Stimulated activated CD8-positive, alpha-beta memory T cell treated with anti-CD3 and anti-CD28 coated beads, Interleukin-15, amount 100 ng/mL, for 1 hour (primary cell): Measurements from ENCODE around the gene SH3RF3.

Experiments
- DNase-seq: peaks from one replicate; pipeline ENCODE4 v3.0.0-alpha.2; 2020; ENCODE audit warnings: low read depth

Gene SH3RF3

DNA sequence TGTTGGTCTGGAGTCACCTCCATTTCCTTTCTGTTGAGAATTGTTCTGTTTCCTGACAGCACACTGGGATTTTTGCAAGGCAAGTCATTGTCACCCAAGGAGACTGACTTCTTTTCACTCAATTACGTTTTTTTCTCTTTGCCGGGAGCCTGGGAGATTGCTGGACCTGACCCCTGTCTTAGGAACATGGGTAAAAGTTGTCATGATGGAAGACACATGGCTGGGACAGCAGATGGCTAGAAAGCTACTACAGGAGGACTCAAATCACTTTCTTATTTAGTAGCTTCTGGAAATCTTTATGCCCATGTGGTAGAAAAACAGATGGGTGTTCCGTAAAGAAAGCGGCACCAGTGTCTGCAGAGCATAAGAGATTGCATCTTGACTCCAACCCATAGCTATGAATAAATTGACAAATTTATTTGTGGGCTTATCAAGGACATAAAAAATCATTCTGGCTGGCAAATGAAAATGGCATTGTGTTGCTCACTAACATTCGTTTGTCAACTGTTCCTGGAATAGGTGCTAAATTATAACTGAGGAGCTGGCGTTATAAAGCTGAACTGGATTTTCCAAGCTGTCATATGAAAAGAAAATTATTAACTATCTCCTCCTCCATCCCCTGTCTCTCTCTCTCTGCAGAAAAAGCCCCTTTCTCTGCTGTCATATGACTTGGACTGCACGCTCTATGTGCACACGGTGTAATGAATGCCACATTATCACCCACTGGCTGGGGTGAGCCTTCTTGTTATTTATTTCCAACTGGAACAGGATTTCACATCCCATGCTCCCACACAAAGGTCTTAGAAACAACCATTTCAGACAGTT lies 159.8 kb downstream of the SH3RF3 start:
- DNase-seq = no peak

DNA sequence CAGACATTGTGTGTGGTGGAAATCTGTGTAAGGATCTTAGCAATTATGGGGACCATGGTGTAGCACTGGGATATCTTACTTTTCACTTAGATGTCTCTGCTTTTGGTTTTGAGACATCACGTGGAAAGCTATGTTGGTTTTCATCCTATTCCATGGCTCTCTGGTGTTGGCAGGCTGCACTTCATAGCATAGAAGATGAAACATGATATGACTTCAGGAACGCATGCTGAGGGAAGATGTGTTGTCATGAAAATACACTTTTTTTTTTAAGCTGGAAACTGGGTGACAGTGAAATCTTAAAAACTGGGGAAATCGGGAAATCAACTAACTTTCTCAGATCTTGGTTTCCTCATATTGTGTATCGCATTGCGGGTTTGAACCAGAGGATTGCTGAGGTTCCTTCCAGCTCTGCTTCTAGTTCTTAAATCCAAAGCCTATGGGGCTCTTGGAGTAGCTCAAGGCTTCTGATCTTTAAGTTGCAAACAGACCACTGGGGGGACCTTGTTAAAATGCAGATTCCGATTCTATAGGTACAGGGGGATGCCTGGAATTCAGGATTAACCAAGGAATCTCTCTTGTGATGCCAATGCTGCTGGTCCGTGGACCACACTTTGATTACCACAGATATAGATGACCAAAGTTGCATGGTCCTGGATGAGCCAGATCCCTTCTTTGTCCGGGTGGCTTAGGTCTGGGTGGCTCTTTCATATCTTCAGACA lies 160.7 kb downstream of the SH3RF3 start:
- DNase-seq = no peak

DNA sequence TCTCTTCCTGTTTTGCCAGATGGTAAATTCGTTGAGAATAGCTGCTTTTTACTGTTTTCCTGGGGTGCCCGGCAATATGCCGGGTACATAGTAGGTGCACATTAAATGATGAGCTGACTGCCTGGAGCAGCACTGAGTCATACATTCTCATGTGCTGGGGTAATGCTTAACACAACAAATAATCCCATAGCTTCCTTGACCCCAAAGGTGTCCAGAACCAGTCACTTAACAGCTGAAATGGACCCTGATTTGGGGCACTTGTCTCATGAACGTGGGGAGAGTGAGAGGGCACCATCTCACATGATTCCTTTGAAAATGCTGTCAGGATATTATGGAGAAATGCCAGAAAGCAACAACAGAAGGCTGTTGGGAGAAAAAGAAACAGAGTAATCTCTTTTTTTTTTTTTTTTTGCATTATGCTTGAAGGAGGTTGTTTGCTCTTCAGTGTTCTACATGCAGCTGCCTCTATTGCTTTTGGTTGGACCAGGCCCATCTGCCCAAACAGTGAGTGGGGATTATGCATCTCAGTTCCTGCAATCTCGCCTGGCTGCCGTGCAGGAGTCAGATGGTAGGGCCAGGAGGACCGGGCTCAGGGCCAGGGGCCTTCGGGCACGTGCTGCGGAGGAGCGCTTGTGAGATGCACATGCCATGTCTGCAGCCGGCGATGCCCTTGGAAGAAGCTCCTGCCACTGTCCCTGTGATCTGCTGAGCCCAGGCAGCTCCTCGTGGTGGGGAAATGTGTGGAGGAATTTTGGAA lies 162.1 kb downstream of the SH3RF3 start:
- DNase-seq = no peak

DNA sequence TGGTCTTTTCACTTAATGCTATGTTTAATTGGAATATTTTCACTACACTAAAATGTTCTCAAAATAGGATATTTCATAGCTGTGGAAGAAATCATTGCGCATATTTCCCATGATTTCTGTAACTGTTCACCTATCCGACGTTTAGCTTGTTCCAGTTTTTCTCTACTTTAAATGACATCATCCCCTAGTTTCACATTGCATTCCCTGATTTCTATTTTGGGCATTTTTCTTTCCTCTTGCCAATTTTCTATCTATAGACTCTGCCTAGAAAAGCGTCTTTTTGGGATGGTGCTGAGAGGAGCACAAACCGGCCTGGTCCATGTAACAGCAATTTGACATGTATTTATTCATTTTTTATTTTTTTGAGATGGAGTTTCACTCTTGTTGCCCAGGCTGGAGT lies 163.4 kb downstream of the SH3RF3 start:
- no peak for DNase-seq

DNA sequence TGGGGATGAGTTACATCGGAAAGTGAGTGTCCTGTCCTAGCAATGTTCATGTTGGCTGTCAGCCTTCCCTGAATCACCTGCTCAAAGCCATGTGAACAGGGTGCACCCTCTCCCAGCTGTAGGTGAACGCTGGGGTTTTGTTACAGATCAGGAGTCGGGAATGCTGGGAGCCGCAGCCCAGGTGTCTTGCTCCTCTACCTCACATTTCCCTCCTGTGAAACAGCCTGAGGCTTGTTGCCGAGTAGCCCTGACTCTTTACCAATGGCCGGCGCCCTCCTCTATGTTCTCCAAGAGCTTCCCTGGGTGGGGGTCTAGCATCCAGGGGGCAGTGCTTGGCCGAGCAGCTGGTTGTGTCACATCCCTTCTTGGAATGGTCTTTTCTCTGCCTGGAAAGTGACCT lies 164.7 kb downstream of the SH3RF3 start:
- DNase-seq = no peak

DNA sequence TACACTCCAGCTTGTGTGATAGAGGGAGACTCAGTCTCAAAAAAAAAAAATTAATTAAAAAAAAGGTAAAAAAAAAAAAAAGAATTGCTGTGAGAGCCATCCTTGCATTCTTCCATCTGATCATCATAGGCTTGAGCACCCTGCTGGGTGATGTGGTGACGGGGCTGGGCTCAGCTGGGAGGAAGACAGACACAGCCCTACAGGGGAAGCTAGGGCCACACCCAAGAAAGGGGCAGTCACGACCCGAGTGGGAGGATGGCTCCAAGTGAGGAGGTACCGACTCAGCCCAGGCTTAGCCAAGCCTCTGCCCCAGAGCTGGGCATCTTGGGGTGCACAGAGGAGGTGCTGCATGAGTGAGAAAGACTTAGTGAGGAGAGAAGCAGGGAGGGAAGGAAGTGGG lies 165.5 kb downstream of the SH3RF3 start:
- no peak for DNase-seq

DNA sequence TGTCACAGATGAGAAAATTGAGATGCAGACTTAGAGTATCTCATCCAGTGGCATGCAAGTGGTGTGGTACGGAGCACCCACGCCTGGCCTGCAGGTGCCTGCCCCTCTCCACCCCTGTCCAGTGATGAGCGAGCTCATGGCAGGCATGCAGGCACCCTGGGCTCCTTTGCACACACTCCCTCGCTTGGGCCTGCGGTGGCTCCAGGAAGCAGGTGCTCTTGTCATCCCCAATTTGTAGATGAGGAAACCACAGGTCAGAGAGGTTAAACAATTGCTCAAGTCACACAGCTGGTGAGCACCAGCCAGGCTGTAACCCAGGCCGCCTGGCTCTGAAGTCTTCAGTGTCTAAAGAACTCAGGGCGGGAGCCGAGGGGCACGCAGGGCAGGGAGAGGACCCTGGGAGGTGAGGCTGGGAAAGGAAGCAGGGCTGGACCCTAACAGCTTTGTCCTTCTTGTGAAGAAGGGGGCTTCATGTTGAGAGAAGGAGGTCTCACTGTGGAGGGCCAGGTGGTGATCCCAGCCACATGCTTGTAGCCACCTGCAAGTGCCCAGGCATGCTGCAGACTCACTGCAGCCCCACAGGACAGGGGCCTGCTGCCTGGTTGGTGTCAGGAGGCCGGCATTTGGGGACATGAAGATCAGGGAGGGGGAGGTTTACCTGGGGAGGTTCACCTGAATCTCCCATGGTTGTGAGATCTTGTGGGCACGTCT lies 166.2 kb downstream of the SH3RF3 start:
- no peak for DNase-seq

DNA sequence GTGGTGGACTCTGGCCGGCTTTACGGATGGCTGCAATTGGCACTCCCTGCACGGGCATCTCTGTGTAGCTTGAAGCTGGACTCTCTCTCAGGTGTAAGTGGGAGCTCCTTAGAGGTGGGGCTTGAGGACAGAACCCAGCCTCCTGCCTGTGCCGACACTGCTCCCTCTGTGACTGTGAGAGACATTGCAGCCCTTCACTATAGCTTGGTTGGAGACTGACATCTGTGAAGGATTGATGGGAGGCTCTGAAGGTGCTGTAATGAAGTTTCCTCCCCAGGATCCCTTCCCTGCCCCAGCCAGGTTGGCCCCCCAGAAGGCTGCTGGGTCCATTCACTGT lies 166.7 kb downstream of the SH3RF3 start:
- no peak for DNase-seq

DNA sequence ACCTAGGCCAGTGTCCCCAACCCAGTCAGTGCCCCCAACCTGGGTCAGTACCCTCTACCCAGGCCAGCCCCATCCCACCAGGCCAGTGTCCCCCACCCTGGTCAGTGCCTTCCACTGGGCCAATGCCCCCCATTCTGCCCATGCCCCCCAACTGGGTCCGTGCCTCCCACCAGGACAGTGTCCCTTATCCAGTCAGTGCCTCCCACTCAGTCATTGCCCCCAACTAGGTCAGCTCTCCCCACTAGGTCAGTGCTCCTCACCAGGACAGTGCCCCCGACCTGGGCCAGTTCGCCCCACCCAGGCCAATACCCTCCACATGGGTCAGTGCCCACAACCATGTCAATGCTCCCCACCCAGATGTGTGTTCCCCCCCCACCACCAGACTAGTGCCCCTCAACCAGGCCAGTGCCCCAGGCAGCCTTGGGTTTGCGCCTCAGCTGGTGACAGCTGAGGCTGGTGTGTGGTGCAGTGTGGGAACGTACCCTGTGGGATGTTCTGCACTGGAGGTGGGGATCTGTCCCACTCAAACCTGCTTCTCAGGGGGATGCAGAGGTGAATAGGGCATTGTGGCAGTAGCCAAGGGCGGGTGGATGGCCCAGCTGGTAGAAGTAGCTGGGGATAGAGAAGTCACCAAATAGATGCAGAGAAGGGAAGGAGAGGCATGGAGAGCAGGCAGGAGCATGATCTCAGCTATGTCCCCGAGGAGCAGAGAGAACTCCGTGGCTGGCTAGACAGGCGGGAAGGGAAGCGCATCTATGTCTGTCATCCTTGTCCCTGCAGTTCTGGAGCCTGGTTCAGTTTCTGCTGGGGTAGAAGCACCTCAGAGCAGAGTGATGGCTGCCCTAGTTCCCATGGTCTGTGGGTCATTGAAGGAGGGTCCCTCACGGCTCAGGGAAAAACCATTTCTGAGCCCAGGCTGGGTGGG lies 168.8 kb downstream of the SH3RF3 start:
- no peak for DNase-seq

DNA sequence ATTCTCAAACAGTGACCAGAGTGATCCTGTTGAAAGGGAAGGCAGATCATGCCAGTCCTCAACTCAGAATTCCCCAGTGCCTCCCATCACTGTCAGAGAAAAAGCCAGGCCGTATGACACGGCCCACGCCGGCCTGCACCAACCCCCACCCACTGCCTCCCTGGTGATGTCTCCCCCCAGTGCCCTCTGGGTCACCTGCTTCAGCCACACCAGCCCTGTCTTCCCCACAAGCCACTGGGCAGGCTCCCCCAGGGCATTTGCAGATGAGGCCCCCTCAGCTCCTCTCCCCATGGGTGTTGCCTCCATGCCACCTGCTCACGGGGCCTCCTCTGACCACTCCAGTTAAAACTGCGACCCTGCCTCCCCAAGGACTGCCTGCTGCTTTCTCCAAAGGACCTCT lies 169.8 kb downstream of the SH3RF3 start:
- no peak for DNase-seq

DNA sequence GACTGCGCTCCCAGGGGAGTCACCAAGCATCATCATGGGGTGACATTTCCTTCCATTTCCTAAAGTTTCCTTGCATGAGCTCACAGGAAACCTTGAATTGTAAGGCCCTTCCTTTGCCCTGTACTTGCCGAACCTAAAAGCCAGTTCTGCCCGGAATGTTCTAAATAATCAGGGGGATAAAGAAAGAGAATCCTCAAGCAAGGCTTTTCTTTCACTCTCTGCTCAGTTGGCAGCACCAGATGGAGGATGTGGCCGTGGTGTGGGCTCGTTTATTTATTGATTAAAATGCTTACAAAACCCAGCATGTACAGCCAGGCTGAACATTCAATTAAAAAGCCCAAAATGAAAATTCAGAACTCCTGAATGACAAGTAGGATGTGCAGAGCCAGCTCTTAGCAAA lies 170.5 kb downstream of the SH3RF3 start:
- DNase-seq = no peak

DNA sequence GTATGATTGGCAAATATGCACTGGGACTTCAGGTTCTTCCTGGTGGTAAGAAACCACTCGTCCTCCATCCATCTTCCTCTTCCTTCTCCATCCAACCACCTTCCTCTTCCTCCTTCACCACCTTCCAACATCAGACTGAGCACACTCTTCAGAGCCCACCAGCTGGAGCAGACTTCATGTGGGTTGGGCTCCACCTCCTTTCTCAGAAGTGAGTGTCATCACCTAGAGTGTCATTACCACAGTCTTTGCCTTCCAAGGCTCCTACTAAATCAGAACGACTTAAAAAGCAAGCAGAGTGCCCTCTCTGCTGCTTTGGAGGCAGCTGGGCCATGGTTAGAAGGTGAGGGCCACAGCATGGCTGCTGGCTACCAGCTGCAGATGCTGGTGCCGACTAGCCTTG lies 171.6 kb downstream of the SH3RF3 start:
- no peak for DNase-seq

DNA sequence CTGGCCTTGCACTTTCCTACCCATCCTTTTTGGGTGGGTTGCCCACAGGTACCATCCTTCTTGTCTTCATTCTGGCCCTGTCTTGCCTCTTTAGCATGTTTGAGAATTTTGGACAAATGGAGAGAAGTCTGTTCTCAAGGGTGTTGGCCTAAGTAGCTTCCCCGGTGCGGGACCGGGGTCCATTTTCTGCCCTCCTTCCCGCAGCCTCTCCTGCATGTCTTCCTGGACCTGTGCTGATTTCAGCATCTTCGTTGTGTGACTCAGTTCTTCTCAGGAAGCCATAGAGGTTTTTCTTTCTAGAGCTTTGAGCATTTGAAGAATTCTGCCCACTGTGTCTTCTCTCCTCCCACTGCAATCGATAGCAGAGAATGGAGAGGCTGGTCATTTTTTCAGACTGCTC lies 172.7 kb downstream of the SH3RF3 start:
- no peak for DNase-seq

DNA sequence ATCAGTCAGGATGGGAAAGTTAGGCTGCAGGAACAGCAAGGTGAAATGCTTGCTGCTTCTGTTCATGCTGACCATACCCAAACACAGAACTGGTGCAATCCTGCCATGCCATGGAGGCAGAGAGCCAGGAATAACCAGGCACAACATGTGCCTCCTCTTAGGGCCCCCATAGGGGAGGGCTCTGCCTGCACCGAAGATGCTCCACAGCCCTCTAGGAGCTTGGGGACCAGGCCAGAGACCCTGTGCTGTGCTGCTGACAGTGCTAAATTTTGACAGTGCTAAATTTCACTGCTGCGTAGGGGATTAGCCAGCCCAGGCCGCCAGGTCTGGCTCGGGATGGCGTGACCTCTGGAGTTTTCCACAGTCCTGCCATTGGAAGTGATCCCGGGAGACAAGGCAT lies 173.3 kb downstream of the SH3RF3 start:
- no peak for DNase-seq

DNA sequence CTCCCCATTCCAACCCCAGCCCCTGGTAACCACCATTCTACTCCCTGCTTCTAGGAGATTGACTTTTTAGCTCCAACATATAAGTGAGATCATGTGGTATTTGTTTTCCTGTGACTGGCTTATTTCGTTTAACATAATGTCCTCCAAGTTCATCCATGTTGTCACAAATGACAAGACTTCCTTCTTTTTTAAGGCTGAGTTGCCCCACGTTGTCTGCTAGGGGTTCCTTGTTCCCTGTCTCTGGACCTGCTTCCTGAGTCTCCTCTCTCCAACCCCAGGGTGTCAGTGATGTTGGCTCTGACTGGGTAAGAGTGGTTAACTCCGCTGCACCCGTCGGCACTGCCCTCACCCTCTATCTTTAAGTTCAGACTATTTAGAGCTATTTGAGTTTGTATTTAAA lies 175.2 kb downstream of the SH3RF3 start:
- DNase-seq = no peak

DNA sequence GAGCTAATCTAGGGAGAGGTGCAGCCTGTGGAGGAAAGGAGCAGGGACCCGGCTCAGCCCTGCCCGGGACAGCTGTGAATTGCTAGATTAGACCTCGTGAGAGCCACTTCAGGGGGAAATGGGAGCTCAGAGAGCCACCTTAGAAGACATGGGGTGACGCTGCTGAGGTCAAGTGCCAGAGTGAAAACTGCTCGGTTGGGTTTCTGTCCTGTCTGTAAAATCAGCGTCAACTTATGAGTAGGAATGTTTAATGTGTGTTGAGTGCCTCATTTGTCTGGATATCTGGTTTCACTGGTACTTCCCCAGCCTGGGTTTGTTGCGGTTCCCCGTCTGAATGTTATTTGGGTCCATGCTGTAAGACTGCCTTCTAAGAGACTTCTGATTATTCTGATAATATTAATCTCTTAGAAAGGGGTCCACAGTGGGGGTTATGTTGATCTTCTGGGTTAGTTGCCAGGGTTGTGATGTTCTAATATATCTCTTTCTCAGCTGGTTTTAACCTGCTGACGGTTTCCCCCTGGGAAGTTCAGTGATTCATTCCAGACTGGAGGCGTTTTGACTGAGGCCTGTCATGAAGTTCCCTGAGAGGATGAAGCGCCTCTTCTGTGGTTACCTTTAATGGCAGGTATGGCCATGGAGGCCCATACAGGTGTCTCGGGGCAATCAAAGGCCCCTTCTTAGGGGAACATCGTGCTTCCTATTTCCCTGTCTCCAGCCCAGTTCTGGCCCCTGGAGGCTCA lies 175.9 kb downstream of the SH3RF3 start:
- DNase-seq = no peak

DNA sequence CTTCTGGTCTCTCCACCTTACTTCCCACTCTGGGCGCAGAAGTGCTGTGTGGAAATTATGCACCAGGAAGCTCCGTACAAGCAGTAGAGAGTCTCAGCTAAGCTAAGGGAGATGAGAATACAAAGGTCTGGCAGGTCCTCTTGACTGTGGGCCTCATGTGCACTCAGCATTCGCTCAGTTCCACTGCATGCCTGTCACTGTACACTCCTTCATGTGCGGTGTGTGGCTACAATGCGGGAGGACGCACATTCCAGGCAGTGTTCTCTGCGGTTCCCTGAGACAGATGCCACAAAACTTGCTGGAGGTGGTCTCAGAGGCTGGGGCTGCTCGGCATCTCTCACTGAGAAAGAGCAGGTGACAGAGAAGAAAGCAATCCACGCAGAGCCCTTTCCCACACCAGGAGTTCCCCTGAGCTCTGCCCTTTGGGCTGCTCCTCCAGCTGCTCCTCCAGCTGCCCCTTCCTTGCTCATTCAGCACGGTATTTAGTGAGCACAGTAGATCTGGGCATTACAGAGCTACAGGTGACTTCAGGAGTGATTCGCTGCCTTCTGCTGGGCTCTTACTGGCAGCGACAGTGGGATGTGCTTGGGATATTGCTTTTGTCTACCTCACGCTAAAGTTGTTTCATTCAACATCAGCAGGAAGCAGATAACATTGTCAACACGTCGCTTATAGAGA lies 176.6 kb downstream of the SH3RF3 start:
- no peak for DNase-seq

DNA sequence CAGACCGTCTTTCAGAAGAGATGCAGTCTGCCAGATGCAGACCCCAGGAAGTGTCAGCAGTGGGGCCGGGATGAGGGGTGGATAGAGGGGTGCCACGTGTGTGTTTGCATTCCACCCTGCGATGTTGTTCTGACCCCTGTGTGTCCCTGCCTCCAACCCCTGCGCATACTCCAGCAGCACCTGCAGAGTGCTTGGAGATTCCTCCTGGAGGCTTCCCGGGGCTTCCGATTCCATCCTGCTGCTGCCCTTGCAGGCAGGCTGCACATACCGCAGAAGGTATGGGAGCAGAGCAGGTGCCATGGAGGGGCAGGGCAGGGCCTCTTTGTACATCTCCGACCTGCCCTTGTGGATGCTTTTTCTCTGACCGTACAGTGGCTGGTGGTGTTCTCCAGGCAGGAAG lies 177.2 kb downstream of the SH3RF3 start:
- DNase-seq = no peak

DNA sequence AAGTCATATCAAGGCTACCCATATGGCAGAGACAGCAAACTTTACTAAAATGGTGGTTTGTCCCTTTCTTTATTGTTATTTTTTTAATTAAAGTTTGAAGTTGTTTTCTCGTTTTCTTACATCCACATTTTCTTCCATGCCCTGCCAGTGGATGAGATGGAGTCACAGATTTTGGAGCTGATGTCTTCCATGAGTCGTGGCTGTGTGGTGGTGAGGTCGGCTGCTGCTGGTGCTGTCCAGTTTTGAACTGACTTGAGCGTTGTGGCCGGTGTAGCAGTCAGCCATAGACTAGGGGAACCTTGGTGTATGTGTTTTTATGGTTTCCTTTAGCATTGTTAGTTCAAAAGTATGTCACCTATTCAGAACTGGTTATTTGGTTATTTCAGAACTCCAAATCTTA lies 182.8 kb downstream of the SH3RF3 start:
- DNase-seq = no peak

DNA sequence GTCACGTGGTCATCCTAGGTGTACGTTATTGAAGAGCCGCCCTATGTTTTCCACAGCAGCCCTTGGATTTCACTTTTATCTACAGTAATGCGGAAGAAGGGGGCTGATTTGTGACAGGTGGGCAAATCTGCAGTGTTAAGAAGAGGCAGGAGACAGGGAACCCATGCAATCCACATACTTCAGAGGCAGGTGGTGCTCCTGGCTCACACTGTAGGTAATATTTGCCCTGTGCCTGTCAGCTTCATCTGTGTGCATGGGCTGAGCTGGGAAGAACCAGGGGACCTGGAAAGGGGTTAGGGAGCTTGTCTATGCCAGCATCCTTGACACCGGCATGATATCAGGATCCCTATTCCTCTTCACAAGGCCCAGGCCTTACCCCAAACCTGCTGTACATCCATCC lies 183.9 kb downstream of the SH3RF3 start:
- no peak for DNase-seq
